ENCODE data around the gene LRRTM4. TPM values are rescaled to one million over a fixed set of nuclear protein-coding genes. Genes with fewer than 3 reads are reported as not detected.

LRRTM4 gene
- total RNA-seq, 1 donor from 2014 or later = 0.55 TPM

DNA sequence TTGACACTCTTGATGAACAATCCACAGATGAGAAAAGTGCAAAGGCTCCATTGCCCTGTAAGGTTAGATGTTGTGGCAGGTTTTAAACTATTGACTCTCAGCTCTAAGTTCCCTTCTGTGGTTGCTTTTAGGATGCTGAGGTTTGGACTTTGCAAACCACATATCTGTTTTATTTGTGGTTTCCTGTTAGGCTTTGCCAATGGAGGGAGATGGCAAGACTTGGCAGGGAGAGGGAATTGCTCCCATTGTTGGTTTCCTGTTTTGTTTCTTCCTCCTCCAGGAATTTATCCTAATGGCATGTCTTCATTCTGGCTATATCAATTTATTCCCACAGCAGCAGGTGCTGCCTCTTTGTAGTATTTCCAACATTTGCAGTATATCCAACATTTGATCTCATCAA is 772.3 kb downstream of the LRRTM4 start:
- Histone ChIP-seq H3K4me3 (no peak overlapping the region), H3K4me1 (no peaks in the 10 kb centered on the region), H3K27ac (replicated peaks) (no peak overlapping the region), H3K27me3 (ENCODE audit: low read depth) (no peaks in the 10 kb centered on the region), H3K9me3 (replicated peaks) (no peaks in the 10 kb centered on the region), H3K36me3 (no peaks in the 10 kb centered on the region)
- TF ChIP-seq, protein P1, sequence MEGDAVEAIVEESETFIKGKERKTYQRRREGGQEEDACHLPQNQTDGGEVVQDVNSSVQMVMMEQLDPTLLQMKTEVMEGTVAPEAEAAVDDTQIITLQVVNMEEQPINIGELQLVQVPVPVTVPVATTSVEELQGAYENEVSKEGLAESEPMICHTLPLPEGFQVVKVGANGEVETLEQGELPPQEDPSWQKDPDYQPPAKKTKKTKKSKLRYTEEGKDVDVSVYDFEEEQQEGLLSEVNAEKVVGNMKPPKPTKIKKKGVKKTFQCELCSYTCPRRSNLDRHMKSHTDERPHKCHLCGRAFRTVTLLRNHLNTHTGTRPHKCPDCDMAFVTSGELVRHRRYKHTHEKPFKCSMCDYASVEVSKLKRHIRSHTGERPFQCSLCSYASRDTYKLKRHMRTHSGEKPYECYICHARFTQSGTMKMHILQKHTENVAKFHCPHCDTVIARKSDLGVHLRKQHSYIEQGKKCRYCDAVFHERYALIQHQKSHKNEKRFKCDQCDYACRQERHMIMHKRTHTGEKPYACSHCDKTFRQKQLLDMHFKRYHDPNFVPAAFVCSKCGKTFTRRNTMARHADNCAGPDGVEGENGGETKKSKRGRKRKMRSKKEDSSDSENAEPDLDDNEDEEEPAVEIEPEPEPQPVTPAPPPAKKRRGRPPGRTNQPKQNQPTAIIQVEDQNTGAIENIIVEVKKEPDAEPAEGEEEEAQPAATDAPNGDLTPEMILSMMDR (IDR thresholded peaks at IDR 0.05; ENCODE audit: borderline replicate concordance) = no peak
- intact Hi-C loops (cut with micrococcal nuclease) = no loop called here
- DNase-seq = no peak

DNA sequence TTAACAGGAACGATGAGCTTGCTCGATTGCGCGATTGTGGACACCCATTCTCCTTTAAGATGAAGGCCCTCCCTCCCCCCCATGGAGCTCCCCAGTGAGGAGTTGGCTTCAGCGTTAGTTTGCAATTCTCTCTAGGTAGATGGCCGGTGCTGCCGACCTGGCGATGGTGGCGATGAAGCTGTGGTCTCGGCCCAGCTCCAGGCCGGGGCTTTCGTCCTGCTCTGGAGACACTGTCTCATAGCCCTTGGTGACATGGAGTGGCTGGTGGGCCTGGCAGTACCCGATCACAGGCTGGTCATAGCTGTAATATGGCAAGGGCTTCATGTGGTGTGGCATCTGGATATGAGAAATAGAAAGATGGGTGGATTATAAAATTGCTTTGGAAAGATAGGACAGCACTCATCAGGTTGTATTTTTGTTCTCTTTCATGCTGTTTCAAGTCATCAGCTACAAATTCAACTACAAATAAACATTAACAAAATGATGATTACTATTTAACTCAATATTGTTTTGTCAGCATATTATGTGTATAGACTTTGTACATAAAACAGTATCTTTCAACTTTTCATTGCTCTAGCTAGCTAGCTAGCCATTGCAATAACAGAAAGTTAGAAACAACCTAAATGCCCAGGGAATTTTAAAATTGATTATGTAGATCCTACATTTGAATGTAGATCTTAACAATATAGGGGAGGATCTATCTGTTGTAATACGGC is 773.4 kb downstream of the LRRTM4 start:
- Histone ChIP-seq H3K9me3 (replicated peaks) (no peaks in the 10 kb centered on the region), H3K4me3 (no peak overlapping the region), H3K36me3 (no peaks in the 10 kb centered on the region), H3K27me3 (ENCODE audit: low read depth) (no peaks in the 10 kb centered on the region), H3K27ac (replicated peaks) (no peak overlapping the region), H3K4me1 (no peaks in the 10 kb centered on the region)
- no peak for DNase-seq
- intact Hi-C loops (cut with micrococcal nuclease) = no loop called here
- TF ChIP-seq, protein P1 (IDR thresholded peaks at IDR 0.05; ENCODE audit: borderline replicate concordance) = no peak

DNA sequence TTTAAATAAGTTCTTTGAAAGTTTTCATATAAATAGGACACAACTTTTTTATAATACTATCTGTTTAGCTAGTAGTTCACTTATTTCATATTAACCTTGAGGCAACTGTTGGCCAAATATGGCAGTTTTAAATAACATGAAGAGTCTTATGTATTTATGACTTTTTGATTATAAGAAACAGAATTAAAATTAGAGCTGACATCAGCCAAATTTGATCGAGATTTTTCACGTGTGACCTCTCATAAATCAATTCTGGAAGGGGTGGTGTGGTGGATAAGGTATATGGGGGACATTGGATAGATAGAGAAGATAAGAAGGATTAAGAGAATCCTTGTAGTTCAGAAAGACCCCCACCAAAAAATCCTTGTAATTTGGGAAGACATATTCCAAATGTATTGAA is 776.6 kb downstream of the LRRTM4 start:
- Histone ChIP-seq H3K27ac (replicated peaks) (no peak overlapping the region), H3K27me3 (ENCODE audit: low read depth) (no peaks in the 10 kb centered on the region), H3K4me3 (no peak overlapping the region), H3K4me1 (no peaks in the 10 kb centered on the region), H3K36me3 (no peaks in the 10 kb centered on the region), H3K9me3 (replicated peaks) (no peaks in the 10 kb centered on the region)
- intact Hi-C loops (cut with micrococcal nuclease) = no loop called here
- TF ChIP-seq, protein P1 (IDR thresholded peaks at IDR 0.05; ENCODE audit: borderline replicate concordance) = no peak
- no peak for DNase-seq

DNA sequence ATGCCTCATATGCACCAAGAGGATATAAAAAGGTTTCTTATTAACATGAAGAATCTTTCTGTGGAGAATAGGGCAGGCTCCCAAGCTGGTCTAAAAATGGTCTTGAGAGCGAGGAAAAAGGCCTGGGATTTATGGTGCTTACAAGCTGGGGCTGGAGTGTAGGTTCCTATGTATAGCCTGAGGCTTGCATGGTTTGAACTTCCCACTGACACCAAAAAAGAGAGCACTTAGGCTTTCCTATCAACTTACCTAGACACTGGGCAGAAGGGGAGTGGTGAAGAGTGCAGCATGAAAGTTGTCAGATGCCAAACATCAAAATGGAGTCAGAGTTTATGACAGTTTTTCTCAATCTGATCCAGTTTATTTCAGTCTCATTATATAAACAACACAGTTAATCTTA is 784.6 kb downstream of the LRRTM4 start:
- no peaks in the 10 kb centered on the region for H3K9me3 ChIP-seq (replicated peaks)
- no peak overlapping the region for H3K4me3 ChIP-seq
- intact Hi-C loops (cut with micrococcal nuclease) = no loop called here
- H3K4me1 ChIP-seq = no peaks in the 10 kb centered on the region
- no peaks in the 10 kb centered on the region for H3K36me3 ChIP-seq
- H3K27me3 ChIP-seq (ENCODE audit: low read depth) = no peaks in the 10 kb centered on the region
- no peak overlapping the region for H3K27ac ChIP-seq (replicated peaks)
- DNase-seq = no peak
- TF ChIP-seq, protein P1 (IDR thresholded peaks at IDR 0.05; ENCODE audit: borderline replicate concordance) = no peak

DNA sequence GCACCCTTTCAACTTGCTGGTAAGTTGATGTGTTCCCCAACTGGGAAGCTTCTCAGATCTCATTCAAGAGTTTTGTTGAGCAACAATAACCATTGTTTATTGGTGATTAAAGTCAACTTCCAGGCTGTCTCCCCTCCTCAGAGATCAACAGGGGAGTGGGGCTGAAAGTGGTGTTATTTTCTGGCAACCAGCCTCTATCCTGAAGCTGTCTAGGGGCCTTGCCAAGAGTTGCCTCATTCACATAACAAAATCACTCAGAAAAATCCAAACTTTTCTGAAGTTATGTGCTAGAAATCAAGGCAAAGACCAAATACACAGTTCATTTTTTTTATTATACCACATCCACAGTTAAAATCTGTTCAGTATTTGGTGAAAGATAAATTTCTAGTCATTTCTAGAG is 788.4 kb downstream of the LRRTM4 start:
- Histone ChIP-seq H3K27ac (replicated peaks) (no peak overlapping the region), H3K36me3 (no peaks in the 10 kb centered on the region), H3K4me3 (no peak overlapping the region), H3K9me3 (replicated peaks) (no peaks in the 10 kb centered on the region), H3K27me3 (ENCODE audit: low read depth) (no peaks in the 10 kb centered on the region), H3K4me1 (no peaks in the 10 kb centered on the region)
- DNase-seq = no peak
- intact Hi-C loops (cut with micrococcal nuclease) = no loop called here
- TF ChIP-seq, protein P1 (IDR thresholded peaks at IDR 0.05; ENCODE audit: borderline replicate concordance) = no peak
